NCI-H187 treated with DMSO at 0.1 percent for 48 hours (cell line): ENCODE measurements around the gene PDLIM1.
A peak's percentile ranks its signal among the peaks of the same experiment; 100 is the strongest.

Experiments used
- DNase-seq: peaks from one replicate; lab custom pipeline; 2025; lab: John Stamatoyannopoulos, UW

The PDLIM1 gene

GRCh38 chr10:95314192-95314918, 23.6 kb upstream of the PDLIM1 start:
- peak; percentile 26 for DNase-seq

- no peak for DNase-seq
These were observed 22.2 kb upstream of the PDLIM1 start for GRCh38 chr10:95312986-95313495.

GRCh38 chr10:95312257-95312656, 21.5 kb upstream of the PDLIM1 start:
- DNase-seq = no peak

- no peak for DNase-seq
These were observed 19.2 kb upstream of the PDLIM1 start for GRCh38 chr10:95309958-95310357.

- no peak for DNase-seq
These were observed 17.8 kb upstream of the PDLIM1 start for GRCh38 chr10:95308389-95309302.

- DNase-seq = no peak
These were observed 16.0 kb upstream of the PDLIM1 start for GRCh38 chr10:95306851-95307250.

- DNase-seq = no peak
These were observed 15.5 kb upstream of the PDLIM1 start for GRCh38 chr10:95306318-95306650.

GRCh38 chr10:95305606-95306317, 15.0 kb upstream of the PDLIM1 start:
- DNase-seq = no peak

- DNase-seq = no peak
These were observed 14.2 kb upstream of the PDLIM1 start for GRCh38 chr10:95304976-95305375.

GRCh38 chr10:95304463-95304862, 13.7 kb upstream of the PDLIM1 start:
- DNase-seq = no peak

- no peak for DNase-seq
These were observed 13.1 kb upstream of the PDLIM1 start for GRCh38 chr10:95303950-95304349.

GRCh38 chr10:95303535-95303934, 12.7 kb upstream of the PDLIM1 start:
- DNase-seq = no peak

- no peak for DNase-seq
These were observed 9.3 kb upstream of the PDLIM1 start for GRCh38 chr10:95300022-95300539.

GRCh38 chr10:95297402-95297801, 6.6 kb upstream of the PDLIM1 start:
- no peak for DNase-seq

GRCh38 chr10:95296764-95297163, 6.0 kb upstream of the PDLIM1 start:
- DNase-seq = no peak

- DNase-seq = peak; percentile 4
These were observed 4.4 kb upstream of the PDLIM1 start for GRCh38 chr10:95295031-95295755.

GRCh38 chr10:95293631-95294030, 2.8 kb upstream of the PDLIM1 start:
- DNase-seq = no peak

- no peak for DNase-seq
These were observed 699 bp upstream of the PDLIM1 start for GRCh38 chr10:95291365-95292039.

GRCh38 chr10:95289921-95290421, 832 bp downstream of the PDLIM1 start:
- no peak for DNase-seq

- DNase-seq = peak; percentile 3
These were observed 1.5 kb downstream of the PDLIM1 start for GRCh38 chr10:95289003-95289920.
